KG1 (cell line): ENCODE measurements around the gene CAPN2.

Source experiments
- DNase-seq: peaks from one replicate; lab custom pipeline; 2025; lab: John Stamatoyannopoulos, UW

CAPN2 gene

DNA sequence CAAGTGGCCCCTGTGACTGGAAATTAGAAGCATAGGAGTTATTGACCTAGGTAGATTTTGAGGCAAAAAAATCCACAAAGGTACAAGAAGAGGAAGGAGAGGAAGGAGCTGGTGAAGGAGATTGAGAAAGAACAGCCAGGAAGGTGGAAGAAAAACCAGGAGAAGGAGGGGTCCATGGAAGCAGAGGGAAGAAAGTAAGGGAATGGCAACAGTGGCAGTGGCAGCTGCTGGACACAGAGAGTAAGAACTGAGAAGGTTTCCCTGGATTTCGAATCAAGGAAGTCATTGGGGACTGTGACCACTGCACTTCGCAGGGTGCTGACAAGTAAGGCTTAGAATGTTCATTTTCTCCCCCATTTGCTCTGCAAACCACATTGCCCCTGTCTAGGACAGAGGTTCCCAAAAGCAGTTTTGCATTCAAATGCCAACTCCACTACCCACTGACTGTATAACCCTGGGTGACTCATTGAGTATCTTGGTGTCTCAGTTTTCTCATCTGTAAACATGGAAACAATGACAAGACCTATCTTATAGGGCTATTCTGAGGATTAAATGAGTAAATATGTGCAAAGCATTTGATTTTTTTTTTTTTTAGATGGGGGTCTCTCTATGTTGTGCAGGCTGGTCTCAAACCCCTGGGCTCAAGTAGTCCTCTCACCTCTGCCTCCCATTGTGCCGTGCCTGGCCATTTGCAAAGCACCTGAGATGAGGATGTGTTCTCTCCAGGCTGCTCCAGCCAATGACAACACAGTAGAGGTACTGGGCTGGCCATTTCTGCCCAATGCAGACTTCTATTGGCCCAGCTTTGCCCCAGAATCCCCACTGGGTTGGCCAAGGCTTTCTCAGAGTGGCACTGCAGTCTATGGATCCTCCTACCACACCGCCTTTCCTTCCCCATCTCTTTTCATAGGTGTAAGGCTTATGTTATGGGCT lies 9.3 kb upstream of the CAPN2 start:
- no peak for DNase-seq

GRCh38 chr1:223703668-223704013 lies 8.7 kb upstream of the CAPN2 start:
- no peak for DNase-seq

GRCh38 chr1:223704921-223705878 lies 7.1 kb upstream of the CAPN2 start:
- no peak for DNase-seq

DNA sequence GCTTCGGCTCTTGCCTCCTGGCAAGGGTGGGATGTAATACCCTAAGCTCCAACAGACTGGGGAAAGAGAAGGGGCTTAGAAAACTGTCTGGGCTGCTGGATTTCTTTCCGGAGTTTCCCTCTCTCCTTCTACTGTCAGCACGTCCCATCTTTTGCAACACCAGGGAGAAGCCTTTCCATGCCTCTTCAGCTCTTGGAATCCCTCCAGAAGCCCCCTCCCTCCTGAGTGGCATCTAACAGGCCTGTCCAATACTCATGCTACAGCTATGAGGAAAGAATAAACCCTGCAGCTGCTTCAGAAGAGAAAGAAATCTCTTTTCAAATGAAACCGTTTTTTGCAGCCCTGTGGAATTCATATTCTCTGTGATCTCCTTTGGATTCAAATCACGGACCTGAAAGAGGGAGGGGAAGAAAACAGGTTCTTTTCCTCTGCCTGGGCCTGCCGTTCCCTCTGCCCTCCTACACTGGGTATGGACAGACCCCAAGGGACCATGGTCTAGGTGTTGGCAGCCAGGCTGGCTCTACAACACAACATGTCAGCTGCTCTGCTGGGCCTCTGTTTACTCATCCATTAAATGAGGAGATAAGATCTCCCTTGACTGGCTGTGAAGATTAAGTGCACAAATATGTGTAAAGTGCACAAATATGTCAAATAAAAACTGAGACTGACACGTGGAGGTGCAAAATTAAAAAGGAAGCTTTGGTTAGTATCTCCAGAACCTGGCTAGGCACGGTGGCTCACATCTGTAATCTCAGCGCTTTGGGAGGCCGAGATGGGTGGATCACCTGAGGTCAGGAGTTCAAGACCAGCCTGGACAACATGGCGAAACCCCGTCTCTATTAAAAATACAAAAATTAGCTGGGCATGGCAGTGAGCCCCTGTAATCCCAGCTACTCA lies 6.0 kb upstream of the CAPN2 start:
- DNase-seq = no peak

- no peak for DNase-seq
Measured at GRCh38 chr1:223707256-223708000, 4.9 kb upstream of the CAPN2 start.

DNA sequence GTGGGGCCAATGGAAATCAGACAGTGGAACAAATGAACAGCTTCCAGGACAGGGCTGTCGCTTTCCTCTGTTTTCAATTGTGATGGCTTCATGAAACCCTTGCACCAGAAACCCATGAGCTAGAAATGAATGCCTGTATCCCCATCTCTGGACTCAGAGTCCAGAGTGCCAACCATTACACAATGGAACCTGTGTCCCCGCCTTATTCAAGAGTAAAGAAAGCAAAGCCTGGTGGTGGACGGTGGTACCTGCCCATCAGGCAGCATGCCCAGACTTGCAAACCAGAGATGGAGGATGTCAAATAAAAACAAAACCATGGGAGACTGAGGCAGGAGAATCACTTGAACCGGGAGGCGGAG lies 4.4 kb upstream of the CAPN2 start:
- no peak for DNase-seq

DNA sequence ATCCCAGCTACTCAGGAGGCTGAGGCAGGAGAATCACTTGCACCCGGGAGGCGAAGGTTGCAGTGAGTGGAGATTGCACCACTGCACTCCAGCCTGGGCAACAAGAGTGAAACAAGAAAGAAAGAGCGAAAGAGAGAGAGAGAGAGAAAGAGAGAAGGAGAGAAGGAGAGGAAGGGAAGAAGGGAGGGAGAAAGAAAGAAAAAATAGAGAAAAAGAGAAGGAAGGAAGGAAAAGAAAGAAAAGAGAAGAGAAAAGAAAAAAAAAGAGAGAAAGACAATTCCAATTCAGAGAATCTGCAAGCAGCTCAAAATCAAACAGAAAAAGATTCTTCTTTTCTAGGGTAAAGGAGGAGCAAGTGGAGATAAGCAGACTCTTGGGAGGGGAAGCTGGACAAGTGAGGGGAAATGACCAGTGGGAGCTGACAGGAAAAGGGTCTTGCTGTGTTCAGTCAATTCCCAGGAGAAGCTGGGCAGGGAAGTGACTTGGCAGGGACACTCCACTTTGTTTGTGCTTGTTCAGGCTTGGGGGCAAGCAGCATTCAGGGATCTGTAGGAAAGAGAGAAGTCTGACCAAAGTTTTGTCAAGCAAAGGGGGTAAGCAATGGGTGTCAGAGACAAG lies 3.6 kb upstream of the CAPN2 start:
- no peak for DNase-seq

- DNase-seq = no peak
Measured at GRCh38 chr1:223709598-223709997, 2.7 kb upstream of the CAPN2 start.

GRCh38 chr1:223710179-223711133 lies 1.9 kb upstream of the CAPN2 start:
- DNase-seq = no peak

DNA sequence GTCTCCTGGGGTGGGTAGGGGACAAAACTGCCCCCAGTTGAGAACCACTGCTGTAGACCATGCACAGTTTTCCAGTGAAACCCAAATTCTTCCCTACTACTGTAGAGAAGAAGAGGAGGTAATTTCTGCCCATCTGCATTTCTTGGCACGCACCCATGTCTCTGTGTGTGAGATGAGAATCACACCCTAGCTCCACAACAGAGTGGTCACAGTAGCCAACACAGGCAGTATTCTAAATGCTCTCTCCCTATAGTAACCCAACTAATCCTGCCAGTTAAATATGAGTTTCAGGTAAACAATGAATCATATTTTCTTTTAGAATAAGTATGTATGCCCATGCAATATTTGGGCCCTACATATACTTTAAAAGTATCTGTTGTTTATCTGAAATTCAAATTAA lies 1.2 kb upstream of the CAPN2 start:
- no peak for DNase-seq

DNA sequence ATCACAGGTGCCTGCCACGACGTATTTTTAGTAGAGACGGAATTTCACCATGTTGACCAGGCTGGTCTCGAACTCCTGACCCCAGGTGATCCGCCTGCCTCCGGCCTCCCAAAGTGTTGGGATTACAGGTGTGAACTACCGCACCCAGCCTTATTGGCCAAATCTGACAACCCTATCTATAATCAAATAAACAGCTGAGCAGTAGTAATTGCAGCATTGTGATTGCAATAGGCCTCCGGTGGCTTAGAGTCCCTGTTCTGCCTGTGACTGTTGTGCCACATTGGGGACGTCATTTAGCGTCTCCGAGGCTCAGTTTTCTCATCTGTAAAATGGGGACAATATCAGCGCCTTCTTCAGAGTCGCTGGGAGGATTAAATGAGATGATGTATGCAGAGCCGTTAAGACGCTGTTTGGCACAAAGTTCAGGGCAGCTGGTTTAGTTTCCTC lies 569 bp upstream of the CAPN2 start:
- DNase-seq = no peak

GRCh38 chr1:223712850-223713474 lies 623 bp downstream of the CAPN2 start:
- DNase-seq = no peak

DNA sequence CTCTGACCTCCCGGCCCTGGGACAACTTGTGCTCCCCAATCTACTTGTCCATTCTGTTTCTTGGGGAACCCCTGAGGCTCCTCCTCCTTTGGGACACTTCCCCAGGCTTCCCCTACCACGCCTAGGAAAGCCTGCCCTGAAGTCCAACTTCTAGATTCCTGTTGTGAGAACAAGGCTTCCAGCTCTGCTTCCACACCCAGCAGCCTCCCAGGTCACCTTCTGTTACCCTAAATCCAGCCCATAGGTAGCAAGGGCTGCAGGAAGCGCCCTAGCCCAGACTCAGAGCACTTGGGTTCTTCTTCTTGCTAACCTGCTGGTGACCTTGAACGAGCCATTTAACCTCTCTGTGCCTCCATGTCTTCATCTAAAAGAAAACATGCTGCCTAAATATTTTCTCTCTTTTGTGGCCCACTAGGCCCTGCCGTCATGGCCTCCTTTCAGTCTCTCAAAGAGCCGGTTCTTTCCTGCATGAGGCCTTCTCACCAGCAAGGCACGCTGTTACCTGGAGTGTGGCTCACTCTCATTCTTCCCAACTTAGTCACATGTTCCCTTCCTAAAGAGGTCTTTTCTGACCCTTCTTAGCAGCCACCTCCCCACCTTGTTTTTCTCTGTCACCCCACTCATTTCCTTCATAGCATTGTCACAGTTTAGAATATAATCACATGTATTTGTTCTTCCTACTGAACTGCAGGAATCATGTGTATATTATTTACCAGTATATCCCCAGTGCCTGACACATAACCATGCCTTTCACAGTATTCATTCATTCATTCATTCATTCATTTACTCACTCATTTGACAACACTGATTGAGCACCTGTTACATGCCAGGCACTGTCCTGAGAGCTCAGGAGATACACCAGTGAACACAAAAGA lies 1.4 kb downstream of the CAPN2 start:
- no peak for DNase-seq

DNA sequence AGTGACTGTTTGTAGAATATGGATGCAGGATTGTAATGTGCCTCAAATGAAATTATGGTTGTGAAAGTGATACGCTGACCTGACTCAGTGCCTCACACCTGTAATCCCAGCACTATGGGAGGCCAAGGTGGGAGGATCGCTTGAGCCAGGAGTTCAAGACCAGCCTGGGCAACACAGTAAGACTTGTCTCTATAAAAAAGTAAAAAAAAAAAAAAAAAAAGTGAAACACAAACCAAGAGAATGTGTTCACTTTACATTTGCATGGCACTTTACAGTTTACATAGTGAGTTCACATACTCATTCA lies 2.0 kb downstream of the CAPN2 start:
- DNase-seq = no peak

- no peak for DNase-seq
Measured at GRCh38 chr1:223714849-223715603, 2.7 kb downstream of the CAPN2 start.

GRCh38 chr1:223715604-223716172 lies 3.3 kb downstream of the CAPN2 start:
- DNase-seq = no peak

GRCh38 chr1:223716302-223716862 lies 4.0 kb downstream of the CAPN2 start:
- DNase-seq = no peak
